GM21786 (cell line): Measurements from ENCODE around the gene LCNL1.

Experiments
- ATAC-seq: cut with Tn5 transposase; IDR thresholded peaks from one replicate; pipeline ENCODE4 v1.9.1; 2021; ENCODE audit not compliant: unreplicated experiment

Gene LCNL1

DNA sequence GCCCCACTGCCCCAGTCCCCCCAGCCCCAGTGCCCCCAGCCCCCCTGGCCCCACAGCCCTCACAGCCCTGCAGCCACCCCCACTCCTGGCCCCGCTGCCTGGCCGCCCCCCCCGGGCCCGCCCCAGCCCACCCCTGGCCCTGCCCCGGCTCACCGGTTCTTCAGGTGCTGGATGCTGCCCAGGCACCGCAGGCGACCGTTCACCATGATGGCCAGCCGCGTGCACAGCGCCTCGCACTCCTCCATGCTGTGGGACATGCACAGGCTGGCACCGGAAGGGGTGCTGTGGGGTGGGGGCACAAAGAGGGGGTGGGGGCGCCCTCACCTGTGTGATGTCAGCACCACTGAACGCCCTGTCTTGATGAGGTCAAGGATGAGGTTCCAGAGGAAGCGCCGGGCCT is 26.4 kb downstream of the LCNL1 start:
- ATAC-seq: no peak

DNA sequence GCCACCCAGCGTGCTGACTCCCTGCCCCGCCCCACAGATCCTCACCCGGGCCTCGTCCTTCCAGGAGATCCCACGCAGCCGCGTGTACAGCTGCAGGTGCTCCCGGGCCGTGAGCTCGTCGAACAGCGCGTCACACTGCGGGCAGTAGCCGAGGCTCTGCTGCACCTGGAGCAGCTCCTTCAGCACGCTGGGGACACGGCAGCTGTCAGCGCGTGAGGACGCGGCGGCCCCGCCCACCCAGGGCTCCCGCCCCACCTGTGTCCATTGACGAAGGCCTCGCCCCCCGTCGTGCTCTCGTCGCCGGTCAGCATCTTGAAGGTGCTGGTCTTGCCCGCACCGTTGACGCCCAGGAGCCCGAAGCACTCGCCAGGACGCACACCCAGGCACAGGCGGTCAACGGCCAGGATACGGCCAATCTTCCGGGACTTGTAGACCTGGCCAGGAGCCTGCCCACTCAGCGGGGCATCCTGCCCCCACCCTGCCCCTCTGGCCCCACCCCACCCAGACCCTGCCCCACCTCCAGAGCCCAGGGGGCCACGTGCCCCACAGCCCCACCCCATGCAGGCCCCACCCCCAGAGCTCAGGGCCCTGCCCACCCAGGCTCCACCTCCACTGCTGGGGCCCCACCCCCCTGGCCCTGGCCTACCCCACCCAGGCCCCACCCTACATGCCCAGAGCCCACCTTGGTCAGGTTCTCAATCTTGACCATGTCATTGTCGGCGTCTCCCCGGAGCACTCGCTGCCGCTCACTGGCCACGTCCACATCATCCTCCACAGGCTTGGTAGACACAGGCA is 27.3 kb downstream of the LCNL1 start:
- ATAC-seq: no peak

DNA sequence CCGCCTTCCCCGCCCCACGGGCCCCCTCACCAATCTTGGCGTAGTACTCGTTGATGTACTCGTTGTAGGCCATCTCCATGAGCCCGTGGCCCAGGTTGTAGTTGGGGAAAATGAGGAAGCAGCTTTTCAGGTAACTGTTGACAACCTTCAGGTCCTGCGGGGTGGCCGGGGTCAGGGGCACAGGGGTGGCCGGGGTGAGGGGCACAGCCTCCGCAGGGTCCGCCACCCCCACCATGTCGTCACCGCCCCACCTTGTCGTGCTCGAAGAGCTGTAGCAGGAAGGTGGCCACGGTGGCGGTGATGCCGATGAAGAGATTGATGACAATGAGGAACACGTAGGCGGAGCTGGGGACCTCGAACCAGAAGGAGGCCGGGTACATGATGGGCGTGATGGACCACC is 28.4 kb downstream of the LCNL1 start:
- ATAC-seq: no peak

- no peak for ATAC-seq
Observed at GRCh38 chr9:137011907-137012675, 29.3 kb downstream of the LCNL1 start.

GRCh38 chr9:137012694-137013570 is 30.1 kb downstream of the LCNL1 start:
- no peak for ATAC-seq

DNA sequence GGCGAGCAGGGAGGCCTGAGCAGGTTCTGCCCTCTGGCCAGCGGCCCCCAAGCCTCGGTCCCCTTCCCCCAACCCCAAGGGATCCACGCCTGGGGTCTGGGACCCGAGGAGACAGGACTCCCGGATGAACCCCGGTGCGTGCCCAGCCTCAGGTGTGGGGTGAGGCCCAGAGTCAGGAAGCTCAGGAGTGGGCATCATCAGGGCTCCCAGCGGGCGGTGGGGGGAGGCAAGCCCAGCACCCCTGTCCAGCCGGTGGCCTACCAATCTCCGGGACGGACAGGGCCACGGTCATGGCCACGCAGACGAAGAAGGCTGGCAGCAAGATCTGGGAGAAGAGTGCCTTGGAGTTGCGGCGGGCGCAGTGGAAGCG is 30.8 kb downstream of the LCNL1 start:
- no peak for ATAC-seq

DNA sequence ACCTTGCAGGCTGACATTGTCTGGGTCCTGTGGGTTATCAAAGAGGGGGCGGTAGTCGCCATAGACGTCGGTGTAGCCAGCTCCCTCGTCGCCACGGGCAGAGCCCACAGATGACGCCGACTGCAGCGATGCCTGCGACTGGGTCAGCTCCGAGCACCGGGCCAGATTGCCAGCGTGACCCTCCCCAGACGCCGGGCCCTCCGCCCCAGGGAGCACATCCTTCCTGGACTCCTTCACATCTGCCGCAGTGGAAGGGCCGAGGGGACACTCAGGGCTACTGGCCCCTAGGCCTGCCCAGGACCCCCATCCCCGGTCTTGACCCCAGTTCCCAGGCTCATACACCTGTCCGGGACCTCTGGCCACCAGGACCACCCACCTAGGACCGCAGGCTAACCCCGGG is 31.4 kb downstream of the LCNL1 start:
- ATAC-seq: no peak

DNA sequence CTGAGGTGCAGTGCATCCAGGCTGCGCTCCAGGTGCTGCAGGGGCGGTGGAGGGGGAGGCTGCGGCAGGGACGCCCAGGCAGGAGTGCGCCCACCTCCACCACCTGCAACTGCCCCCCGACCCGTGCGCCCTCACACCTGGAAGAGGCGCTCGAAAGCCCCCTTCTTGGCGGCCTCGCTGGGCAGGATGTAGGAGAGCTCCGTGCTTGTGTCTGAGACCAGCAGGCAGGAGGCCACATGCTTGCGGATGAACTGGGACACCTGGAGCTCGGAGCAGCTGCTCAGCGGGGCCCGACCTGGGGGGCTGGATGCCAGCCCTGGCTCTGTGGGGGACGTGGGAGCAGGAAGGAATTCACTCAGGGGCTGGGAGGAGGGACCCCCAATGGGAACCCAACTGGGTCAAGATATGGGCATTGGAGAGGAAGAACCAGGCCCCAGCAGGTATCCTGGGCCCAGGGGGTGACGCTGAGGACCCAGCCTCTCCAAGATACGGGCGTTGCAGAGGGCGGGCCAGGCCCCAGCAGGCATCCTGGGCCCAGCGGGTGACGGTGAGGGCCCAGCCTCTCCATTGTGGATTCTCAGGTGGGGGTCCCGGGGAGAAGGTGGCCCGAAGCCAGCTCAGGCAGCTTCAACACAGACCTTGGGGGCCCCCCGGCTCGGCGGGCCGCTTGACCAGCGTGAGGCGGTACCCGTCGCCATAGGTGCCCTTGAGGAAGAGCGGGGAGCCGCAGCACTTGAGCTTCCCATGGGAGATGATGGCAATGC is 32.2 kb downstream of the LCNL1 start:
- no peak for ATAC-seq

- ATAC-seq: no peak
Observed at GRCh38 chr9:137015540-137015930, 32.7 kb downstream of the LCNL1 start.

DNA sequence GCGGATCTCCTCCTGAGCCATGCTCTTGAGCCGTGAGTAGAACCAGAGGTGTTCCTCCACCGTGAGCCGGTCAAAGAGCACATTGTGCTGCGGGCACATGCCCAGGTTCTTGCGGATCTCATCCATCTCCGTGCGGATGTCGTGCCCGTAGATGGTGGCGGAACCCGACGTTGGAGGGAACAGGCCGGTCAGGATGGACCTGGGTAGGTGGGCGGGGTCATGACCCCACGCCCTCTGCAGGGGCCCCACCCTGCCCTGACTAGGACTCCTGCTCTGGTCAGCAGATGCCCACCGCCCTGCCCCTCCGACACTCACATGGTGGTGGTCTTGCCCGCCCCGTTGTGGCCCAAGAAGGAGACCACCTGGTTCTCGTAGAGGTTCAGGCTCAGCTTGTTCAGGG is 33.2 kb downstream of the LCNL1 start:
- ATAC-seq: no peak

- no peak for ATAC-seq
Observed at GRCh38 chr9:137016436-137016835, 33.6 kb downstream of the LCNL1 start.

DNA sequence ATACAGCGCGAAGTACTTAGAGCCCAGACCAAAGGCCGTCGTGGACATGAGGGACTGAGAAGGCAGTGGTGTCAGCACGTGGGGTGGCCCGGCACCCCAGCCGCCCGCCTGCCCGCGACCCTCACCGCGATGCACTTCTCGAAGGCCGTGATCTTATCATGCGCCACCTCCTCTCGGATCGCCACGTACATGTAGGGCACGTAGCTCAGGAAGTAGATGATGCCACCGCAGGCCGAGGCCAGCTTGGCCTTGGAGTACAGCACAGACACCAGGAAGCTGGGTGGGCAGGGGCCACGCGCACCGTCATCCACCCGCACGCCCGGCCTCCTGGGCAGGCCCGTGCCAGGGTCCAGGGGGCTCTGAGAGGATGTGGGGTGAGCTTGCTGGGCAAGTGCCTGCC is 34.3 kb downstream of the LCNL1 start:
- no peak for ATAC-seq

GRCh38 chr9:137017791-137018497 is 35.2 kb downstream of the LCNL1 start:
- ATAC-seq: no peak

GRCh38 chr9:137018761-137019559 is 36.2 kb downstream of the LCNL1 start:
- ATAC-seq: no peak

DNA sequence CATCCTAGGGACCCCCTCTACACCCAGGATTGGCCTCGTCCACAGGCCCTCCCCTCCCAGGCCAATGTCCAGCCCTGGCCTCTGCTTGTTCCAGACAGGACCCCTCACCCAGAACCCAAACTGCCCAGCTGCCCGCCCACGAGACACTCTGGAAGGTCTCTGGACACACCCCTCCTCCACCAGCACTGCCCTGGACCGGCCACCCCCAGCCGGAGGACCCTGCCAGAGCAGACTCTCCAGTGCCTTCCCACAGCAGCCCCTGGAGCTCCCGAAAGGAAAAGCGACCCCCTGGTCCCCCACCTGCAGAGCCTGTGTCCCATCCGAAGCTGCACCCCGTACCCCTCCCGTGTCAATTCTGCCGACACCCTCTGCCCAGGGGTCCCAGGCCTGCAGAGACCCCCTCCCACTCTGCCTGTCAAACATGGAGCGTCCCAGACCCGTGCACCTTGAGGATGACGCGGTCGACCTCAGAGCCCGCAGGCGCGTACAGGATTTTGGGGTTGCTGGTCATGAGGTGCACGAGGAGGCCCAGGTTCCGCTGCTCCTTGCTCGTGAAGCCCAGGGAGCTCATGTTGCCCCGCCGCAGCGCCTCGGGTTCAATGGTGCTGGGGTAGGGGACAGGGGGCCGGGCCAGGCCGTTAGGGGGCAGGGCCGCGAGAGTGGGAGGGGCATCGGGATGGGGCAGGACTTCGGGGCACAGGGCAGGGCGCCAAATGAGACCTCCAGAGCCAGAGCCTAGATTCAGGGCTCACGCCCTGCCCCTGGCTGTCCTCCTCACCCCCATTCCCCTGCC is 37.3 kb downstream of the LCNL1 start:
- ATAC-seq: no peak

- no peak for ATAC-seq
Observed at GRCh38 chr9:137020771-137021567, 38.2 kb downstream of the LCNL1 start.

DNA sequence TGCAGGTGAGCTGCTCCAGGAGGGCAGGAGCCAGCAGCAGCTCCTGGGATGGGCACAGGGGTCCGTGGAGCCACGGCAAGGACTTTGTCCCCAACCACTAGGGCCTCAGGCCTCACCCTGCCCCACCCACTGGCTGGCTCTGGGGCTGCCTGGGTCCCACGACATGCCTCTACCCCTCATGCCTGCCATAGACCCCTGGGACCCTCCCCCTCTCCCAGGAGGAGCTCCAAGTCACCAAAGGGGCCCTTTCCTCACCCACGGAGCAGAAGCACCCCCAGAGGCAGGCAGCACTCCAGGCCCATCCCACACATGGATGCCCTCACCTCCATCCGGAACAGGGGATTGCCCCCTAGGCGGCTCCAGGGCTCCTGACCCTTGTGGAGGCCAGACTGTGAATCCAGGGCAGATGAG is 38.8 kb downstream of the LCNL1 start:
- no peak for ATAC-seq
